GM08714 (cell line): ENCODE measurements around the gene IFRD2.
A peak's percentile ranks its signal among the peaks of the same experiment; 100 is the strongest.
"Not testable (repeated sequence)": the region's sequence is repeated elsewhere in the genome, so short reads cannot be mapped to it uniquely, and the experiment has no call there.

Source experiments
- H3K4me3 ChIP-seq: fragments of 200-500 bp; sonication (Bioruptor generic); 2 replicates; pipeline ENCODE4 v1.5.1; 2014; ENCODE audit warnings: mild to moderate bottlenecking, low read length, inconsistent platforms
- ZNF274 ChIP-seq: IDR thresholded peaks from 2 replicates; pipeline ENCODE4 v1.6.1; 2012; ENCODE audit warnings: mild to moderate bottlenecking, low read depth, low read length

IFRD2 gene

GRCh38 chr3:50255251-50255615 is 37.0 kb downstream of the IFRD2 start:
- no peak overlapping the region for H3K4me3 ChIP-seq
- no peak for TF ChIP-seq ZNF274

GRCh38 chr3:50254577-50255250 is 37.5 kb downstream of the IFRD2 start:
- no peak for TF ChIP-seq ZNF274

GRCh38 chr3:50251220-50251619 is 41.0 kb downstream of the IFRD2 start:
- TF ChIP-seq ZNF274 = no peak
- H3K4me3 ChIP-seq = no peak overlapping the region

More at GRCh38 chr3:50254577-50255250, 37.5 kb downstream of the IFRD2 start:
- no peak overlapping the region for H3K4me3 ChIP-seq

- TF ChIP-seq ZNF274 = no peak
- H3K4me3 ChIP-seq = no peak overlapping the region
These were observed 41.7 kb downstream of the IFRD2 start for GRCh38 chr3:50250514-50250913.

GRCh38 chr3:50249457-50249856 is 42.8 kb downstream of the IFRD2 start:
- no peak for TF ChIP-seq ZNF274
- H3K4me3 ChIP-seq = no peak overlapping the region

- no peak overlapping the region for H3K4me3 ChIP-seq
- TF ChIP-seq ZNF274 = no peak
These were observed 43.8 kb downstream of the IFRD2 start for GRCh38 chr3:50248387-50248786.

GRCh38 chr3:50246517-50246954 is 45.7 kb downstream of the IFRD2 start:
- TF ChIP-seq ZNF274 = no peak
- H3K4me3 ChIP-seq = peak overlapping the region; percentile 7; the same call in 1 of the 2 replicates

- no peak for TF ChIP-seq ZNF274
- H3K4me3 ChIP-seq = peak overlapping the region; percentile 7; the same call in 1 of the 2 replicates
These were observed 46.3 kb downstream of the IFRD2 start for GRCh38 chr3:50245831-50246516.

GRCh38 chr3:50245251-50245745 is 46.9 kb downstream of the IFRD2 start:
- no peak for TF ChIP-seq ZNF274
- H3K4me3 ChIP-seq = no peak overlapping the region; the same call in 1 of the 2 replicates

- H3K4me3 ChIP-seq = not testable (repeated sequence)
These were observed 47.4 kb downstream of the IFRD2 start for GRCh38 chr3:50244813-50245212.

GRCh38 chr3:50243543-50243895 is 48.7 kb downstream of the IFRD2 start:
- no peak overlapping the region for H3K4me3 ChIP-seq
- no peak for TF ChIP-seq ZNF274

- no peak for TF ChIP-seq ZNF274
- H3K4me3 ChIP-seq = no peak overlapping the region; the same call in 1 of the 2 replicates
These were observed 49.2 kb downstream of the IFRD2 start for GRCh38 chr3:50242851-50243542.

- H3K4me3 ChIP-seq = no peak overlapping the region; the same call in 1 of the 2 replicates
- TF ChIP-seq ZNF274 = no peak
These were observed 49.9 kb downstream of the IFRD2 start for GRCh38 chr3:50242381-50242770.

- TF ChIP-seq ZNF274 = no peak
- no peak overlapping the region for H3K4me3 ChIP-seq
These were observed 50.4 kb downstream of the IFRD2 start for GRCh38 chr3:50241713-50242380.
